Measurements from ENCODE around the gene ZNF688. TPM values are rescaled to one million over a fixed set of nuclear protein-coding genes. Genes with fewer than 3 reads are reported as not detected.
"Not testable (repeated sequence)": the region's sequence is repeated elsewhere in the genome, so short reads cannot be mapped to it uniquely, and the experiment has no call there.

The ZNF688 gene
- total and polyA plus RNA-seq, 12 donors, result 6.3 to 23.8 (median 12.4) TPM

- H3K36me3 ChIP-seq, result peaks cover 0 to 4% (median 0%) of the 10 kb centered on the region in 9 donors
- no peak for TF ChIP-seq CTCF (IDR thresholded peaks at IDR 0.05)
- no peak for ATAC-seq
- no peaks in the 10 kb centered on the region for H3K4me1 ChIP-seq
- H3K9me3 ChIP-seq, result peaks cover 0 to 7% (median 0%) of the 10 kb centered on the region in 11 donors
- H3K27ac ChIP-seq, result no peak overlapping the region
- DNase-seq, result no peak
- intact Hi-C loops (cut with DNase I), result no loop called here
- 95 to 98% methylated on average over 4 of the region's 4 CpGs for WGBS, 2 donors
- H3K4me3 ChIP-seq, result no peak overlapping the region
- no peaks in the 10 kb centered on the region for H3K27me3 ChIP-seq
Observed at GRCh38 chr16:30592871-30593270, 21.4 kb upstream of the ZNF688 start.

- not testable (repeated sequence) for H3K9me3 ChIP-seq
Observed at GRCh38 chr16:30590869-30591268, 19.4 kb upstream of the ZNF688 start.

GRCh38 chr16:30589582-30589981, 18.1 kb upstream of the ZNF688 start:
- DNase-seq, H3K27me3 ChIP-seq, H3K36me3 ChIP-seq, H3K4me3 ChIP-seq, ATAC-seq, H3K9me3 ChIP-seq, H3K27ac ChIP-seq: not testable (repeated sequence)
- peaks cover 3 to 18% (median 11%) of the 10 kb centered on the region in 9 donors for H3K4me1 ChIP-seq
- intact Hi-C loops (cut with DNase I), result loop anchor here in 6 of 10 donors (5.0 to 10.0 kb wide), 6 partner anchors 38 to 142 kb away; partner anchors contain the start of genes ZNF747 (in 3 of the 6) and SEPHS2 (in 1 of the 6)
- WGBS, 2 donors, result 92 to 98% methylated on average over 2 of the region's 2 CpGs

More at GRCh38 chr16:30590869-30591268, 19.4 kb upstream of the ZNF688 start:
- H3K4me3 ChIP-seq; H3K36me3 ChIP-seq; ATAC-seq; H3K27me3 ChIP-seq; intact Hi-C loops (cut with DNase I); DNase-seq; H3K27ac ChIP-seq: not testable (repeated sequence)
- peaks cover 0 to 12% (median 5%) of the 10 kb centered on the region in 9 donors for H3K4me1 ChIP-seq
- 98% methylated on average over 9 of the region's 9 CpGs for WGBS, 2 donors

- no peaks in the 10 kb centered on the region for H3K9me3 ChIP-seq
- no peak overlapping the region for H3K27ac ChIP-seq
- ATAC-seq, result no peak
- 90 to 92% methylated on average over 2 of the region's 2 CpGs for WGBS, 2 donors
- peaks cover 0 to 14% (median 0%) of the 10 kb centered on the region in 9 donors for H3K36me3 ChIP-seq
- H3K27me3 ChIP-seq, result no peaks in the 10 kb centered on the region
- DNase-seq, result no peak
- no peak overlapping the region for H3K4me3 ChIP-seq
- TF ChIP-seq CTCF (IDR thresholded peaks at IDR 0.05), result no peak
- intact Hi-C loops (cut with DNase I), result loop anchor here in 6 of 10 donors (5.0 to 10.0 kb wide), 6 partner anchors 39 to 141 kb away; partner anchors contain the start of genes ZNF747 (in 3 of the 6) and SEPHS2 (in 1 of the 6)
- H3K4me1 ChIP-seq, result peaks cover 3 to 23% (median 13%) of the 10 kb centered on the region in 9 donors
Observed at GRCh38 chr16:30588651-30589050, 17.1 kb upstream of the ZNF688 start.

- H3K4me1 ChIP-seq, result peaks cover 3 to 26% (median 13%) of the 10 kb centered on the region in 9 donors
- H3K9me3 ChIP-seq, result no peaks in the 10 kb centered on the region
- no peaks in the 10 kb centered on the region for H3K27me3 ChIP-seq
- WGBS, 2 donors, result 0% methylated on average over 44 to 50 of the region's 50 CpGs
- peak in 7 of 9 donors; percentile 19 to 54 (median 42) for TF ChIP-seq CTCF (IDR thresholded peaks at IDR 0.05)
- peak; percentile 91 to 99 for DNase-seq
- peak within 1 kb of the TSS; percentile 67 to 97 (median 94) for H3K27ac ChIP-seq
- peaks cover 0 to 45% (median 23%) of the 10 kb centered on the region in 9 donors for H3K36me3 ChIP-seq
- intact Hi-C loops (cut with DNase I), result loop anchor here in 6 of 10 donors (1.0 to 10.0 kb wide), 11 partner anchors 13 to 138 kb away; partner anchors contain the start of genes ZNF747 (in 4 of the 6), ZNF688 (in 2 of the 6), FBRS (in 1 of the 6) and SEPHS2 (in 1 of the 6)
- peak within 1 kb of the TSS; percentile 63 to 93 (median 78) for H3K4me3 ChIP-seq
- peak; percentile 98 to 100 (median 99) for ATAC-seq
Observed at GRCh38 chr16:30585400-30586191, 14.1 kb upstream of the ZNF688 start, which contains the start of gene ZNF785. TSS of gene ZNF785 (minus strand) at chr16:30585697. CDS start at chr16:30585611, 86 bp downstream.

All from heart right ventricle (tissue), 16 donors.